ENCODE data around the gene THBS3.
"Not testable (repeated sequence)": the region's sequence is repeated elsewhere in the genome, so short reads cannot be mapped to it uniquely, and the experiment has no call there.

Gene THBS3

DNA sequence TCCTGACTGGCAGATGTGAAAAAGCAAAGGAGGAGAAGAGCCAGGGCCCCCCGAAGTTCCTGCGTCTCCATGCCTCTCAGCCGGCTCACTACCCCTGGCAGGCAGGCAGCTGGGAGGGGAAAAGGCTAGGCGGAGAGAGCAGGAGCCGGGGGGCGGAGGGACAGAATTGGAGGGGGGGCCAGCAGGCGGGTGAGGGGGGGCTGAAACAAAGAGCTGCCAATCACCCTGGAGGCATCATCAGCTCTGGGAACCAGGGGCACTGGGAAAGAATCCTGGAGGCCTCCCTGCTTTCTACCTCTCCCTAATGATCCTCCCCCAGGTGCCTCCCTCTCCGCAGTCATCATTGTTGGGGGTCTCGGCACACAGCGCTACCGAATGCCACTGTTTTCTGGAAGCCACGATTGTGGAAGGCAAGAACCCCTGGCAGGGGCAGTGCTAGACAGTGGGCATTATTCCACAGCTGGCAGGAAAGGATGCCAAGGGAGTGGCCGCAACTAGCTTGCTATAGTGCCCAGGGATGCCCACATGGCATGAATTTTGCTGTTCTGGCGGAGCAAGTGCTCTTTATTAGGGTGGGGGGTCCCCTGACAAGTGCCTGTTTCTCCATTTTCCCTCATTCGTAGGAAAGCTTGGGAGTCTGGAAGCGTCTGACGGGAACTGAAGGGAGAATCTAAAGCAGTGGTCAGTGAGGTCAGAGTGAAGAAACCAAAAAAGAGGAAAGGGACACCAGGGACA lies at the start of gene THBS3:
Gene THBS3 (minus strand): TSS at position 92 of the 735 bp plus-strand sequence. CDS start 21 bp downstream, at position 71.
- DNase-seq (ENCODE audit: low read depth): no peak

GRCh38 chr1:155256058-155256852 lies 48.6 kb upstream of the THBS3 start:
- no peak for DNase-seq (ENCODE audit: low read depth)

- DNase-seq (ENCODE audit: low read depth): peak; percentile 49
Measured at GRCh38 chr1:155255243-155256007, 47.7 kb upstream of the THBS3 start, which contains the start of gene ENTREP3. TSS of gene ENTREP3 (minus strand) at chr1:155255483. CDS start at chr1:155254877, 606 bp downstream.

DNA sequence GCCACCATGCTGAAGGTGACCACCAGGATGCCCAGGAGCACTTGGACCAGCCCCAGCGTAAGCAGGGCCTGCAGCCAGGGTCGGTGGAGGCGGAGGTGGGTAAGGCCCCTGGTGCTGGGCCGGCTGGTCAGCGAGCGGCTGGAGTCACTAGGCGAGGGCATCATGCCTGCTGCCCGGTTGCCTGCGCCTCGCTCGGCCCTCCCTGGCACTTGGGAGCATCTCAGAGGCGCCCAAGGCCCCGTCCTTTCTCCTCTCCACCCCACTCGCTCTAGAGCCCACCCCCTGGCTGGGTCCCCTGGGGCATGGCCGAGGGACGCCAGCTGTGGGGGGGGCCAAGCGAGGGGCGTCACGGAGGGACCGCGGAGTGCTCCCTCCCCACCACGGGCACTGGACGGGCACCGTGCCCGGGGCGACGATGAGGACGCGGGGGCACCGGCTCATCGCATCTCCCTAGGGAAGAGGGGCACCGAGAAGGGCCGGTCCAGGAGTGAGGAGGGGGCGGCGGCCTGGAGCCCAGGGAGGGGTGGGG lies 47.1 kb upstream of the THBS3 start:
- DNase-seq (ENCODE audit: low read depth): no peak

GRCh38 chr1:155254228-155254713 lies 46.6 kb upstream of the THBS3 start:
- DNase-seq (ENCODE audit: low read depth): no peak

- no peak for DNase-seq (ENCODE audit: low read depth)
Measured at GRCh38 chr1:155253797-155254196, 46.1 kb upstream of the THBS3 start.

DNA sequence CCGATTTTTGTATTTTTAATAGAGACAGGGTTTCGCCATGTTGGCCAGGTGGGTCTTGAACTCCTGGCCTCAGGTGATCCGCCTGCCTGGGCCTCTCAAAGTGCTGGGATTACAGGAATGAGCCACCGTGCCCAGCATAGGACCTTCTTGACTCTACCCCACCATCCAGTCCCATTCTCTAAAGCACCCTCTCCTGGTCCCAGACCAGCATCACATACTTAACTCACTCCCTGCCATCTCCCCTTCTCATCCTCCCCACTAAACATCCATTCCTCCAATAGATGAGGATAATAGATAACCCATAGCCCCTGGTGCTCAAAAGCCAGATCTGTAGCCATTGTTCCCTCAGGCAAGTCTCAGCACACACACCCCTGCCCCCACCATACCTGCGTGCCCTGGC lies 45.5 kb upstream of the THBS3 start:
- DNase-seq (ENCODE audit: low read depth): no peak

- no peak for DNase-seq (ENCODE audit: low read depth)
Measured at GRCh38 chr1:155251566-155251965, 43.9 kb upstream of the THBS3 start.

DNA sequence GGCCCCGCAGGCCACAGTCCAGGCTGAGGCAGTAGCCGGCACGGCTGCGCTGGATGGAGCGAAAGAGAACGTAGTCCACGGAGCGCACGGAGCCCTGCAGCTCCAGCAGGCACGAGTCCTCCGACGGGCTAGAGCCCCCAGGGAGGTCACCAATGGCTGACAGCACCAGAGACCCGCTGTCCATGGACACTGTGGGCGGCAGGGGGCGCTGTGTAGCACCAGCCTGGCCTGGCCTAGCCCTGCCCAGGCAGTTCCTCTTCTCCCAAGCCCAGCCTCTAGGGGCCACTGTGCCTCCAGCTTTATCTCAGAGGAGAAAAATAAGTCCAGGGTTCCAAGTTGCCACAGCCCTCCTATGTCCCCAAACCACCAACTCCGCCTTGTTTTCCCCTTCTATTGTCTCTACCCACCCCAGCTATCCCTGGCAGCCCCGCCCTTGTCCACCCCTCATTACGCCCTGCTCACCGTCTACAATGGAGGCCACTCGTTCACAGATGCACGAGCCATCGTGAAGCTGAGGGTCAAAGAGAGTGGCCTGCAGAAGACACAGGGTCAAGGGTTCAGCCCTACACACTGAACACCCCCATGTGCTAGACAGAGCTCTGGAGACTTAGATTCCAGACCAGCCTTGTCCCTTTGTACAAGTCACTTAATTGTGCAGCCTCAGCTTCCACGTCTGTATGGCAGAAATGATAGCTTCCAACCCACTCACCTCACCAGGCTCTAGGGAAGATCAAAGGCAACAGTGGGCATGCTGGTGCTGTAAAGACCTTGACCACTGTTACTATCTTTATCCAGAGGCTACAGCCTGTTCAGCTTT lies 43.1 kb upstream of the THBS3 start:
- DNase-seq (ENCODE audit: low read depth): peak; percentile 95

DNA sequence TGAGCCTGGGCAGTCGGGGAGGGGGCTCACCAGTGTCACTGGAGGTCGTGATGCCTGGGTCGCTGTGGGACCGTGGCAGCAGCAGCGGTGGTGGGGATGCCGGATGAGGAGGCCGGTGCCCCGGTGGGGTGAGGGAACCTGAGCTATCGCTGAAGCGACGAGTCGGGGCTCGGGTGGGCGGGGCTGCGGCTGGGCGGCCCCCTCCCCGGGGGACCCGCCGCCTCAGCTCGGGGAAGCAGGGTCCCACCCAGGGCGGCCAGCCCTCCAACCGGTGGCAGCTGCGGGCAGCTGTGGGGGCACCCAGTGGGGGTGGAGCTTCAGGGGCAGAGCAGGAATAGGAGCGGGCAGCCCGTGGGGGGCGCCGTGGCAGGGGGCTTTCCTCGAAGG lies 42.5 kb upstream of the THBS3 start:
- no peak for DNase-seq (ENCODE audit: low read depth)

DNA sequence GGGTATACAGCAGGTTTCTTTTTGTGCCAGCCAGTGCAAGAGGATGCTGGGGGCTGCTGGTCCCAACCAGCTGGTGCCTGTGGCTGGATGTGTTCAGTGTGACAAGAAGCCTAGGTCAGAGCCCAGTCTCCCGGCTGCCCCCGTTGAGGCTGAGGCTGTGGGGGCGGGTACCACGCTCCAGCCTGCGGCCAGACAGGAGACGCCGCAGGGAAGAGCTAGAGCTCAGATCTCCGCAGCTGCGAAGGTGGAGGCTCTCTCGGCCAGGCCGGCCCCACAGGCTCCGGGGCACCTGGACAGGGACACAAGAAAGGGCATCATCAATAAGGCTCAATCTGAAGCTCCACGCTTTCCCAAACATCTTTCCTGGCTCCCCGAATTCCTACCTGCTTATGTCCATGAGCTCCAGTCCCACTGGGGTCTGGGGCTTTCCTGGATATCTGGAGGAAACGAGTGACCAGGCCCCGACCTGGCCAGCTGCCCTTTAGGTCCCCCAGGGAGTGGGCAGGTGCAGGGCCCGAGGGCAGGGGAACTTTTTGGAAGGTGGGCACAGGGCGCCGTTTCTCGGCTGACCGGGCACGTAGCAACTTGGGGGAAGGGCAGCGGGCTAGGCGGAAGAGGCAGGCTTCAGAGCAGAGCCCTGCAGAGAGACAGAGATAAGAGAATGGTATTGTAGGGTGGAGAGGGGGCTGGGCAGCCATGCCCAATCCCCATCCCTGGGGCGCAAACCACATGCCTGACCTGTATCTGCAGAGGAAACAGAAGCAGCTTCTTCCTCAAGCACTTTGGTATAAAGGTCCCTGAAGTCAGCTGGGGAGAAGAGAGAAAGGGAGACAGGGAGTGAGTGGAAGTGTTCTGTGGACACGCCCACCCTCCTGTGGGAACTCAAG lies 40.2 kb upstream of the THBS3 start:
- no peak for DNase-seq (ENCODE audit: low read depth)

GRCh38 chr1:155246796-155247195 lies 39.1 kb upstream of the THBS3 start:
- not testable (repeated sequence) for DNase-seq (ENCODE audit: low read depth)

GRCh38 chr1:155245163-155245524 lies 37.4 kb upstream of the THBS3 start:
- no peak for DNase-seq (ENCODE audit: low read depth)

- DNase-seq (ENCODE audit: low read depth): peak; percentile 89
Measured at GRCh38 chr1:155244368-155245162, 36.9 kb upstream of the THBS3 start.

- DNase-seq (ENCODE audit: low read depth): no peak
Measured at GRCh38 chr1:155242805-155243358, 35.2 kb upstream of the THBS3 start.

- no peak for DNase-seq (ENCODE audit: low read depth)
Measured at GRCh38 chr1:155241841-155242264, 34.2 kb upstream of the THBS3 start.

GRCh38 chr1:155241069-155241679 lies 33.5 kb upstream of the THBS3 start:
- peak; percentile 58 for DNase-seq (ENCODE audit: low read depth)

DNA sequence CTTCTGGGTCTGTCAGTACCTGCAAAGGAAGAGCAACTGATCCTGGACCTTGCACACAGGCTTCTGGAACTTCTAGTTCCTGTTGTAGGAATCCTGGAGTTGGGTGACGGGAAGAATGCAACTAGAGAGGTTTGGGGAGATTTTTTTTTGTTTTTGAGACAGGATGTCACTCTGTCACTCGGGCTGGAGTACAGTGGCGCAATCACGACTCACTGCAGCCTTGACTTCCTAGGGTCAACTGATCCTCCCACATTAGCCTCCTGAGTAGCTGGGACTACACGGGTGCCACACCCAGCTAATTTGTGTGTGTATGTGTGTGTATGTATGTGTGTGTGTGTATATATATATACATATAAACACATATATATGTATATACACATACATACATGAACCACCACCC lies 28.8 kb upstream of the THBS3 start:
- DNase-seq (ENCODE audit: low read depth): no peak

DNA sequence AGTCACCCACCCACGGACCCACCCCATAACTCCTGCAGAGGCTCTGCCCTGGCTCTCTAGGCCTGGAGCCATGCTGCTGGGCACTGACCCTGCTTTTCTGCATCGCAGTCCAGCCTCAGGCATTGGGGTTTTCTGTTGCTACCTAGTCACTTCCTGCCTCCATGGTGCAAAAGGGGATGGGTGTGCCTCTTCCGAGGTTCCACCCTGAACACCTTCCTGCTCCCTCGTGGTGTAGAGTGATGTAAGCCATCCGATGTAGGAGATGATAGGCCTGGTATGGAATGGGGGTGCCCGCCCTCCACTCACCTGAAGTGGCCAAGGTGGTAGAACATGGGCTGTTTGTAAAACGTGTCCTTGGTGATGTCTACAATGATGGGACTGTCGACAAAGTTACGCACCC lies 27.7 kb upstream of the THBS3 start:
- DNase-seq (ENCODE audit: low read depth): not testable (repeated sequence)

Data from stimulated activated CD8-positive, alpha-beta memory T cell treated with anti-CD3 and anti-CD28 coated beads, Interleukin-12 subunit alpha, Interleukin-12 subunit beta, amount 100 ng/mL, for 1 hour (primary cell).